Progenitor cell of endocrine pancreas (in vitro differentiated cells): Measurements from ENCODE around the gene BCAS3. TPM values are rescaled to one million over a fixed set of nuclear protein-coding genes. Genes with fewer than 3 reads are reported as not detected.
"Not testable (repeated sequence)": the region's sequence is repeated elsewhere in the genome, so short reads cannot be mapped to it uniquely, and the experiment has no call there.

ENCODE experiments used
- DNase-seq: peaks from one replicate; pipeline ENCODE4 v3.0.0; 2021; ENCODE audit warnings: low spot score; ENCODE audit not compliant: unreplicated experiment
- H3K27ac Mint-ChIP-seq: 2 replicates; pipeline ENCODE4 v1.8.0; 2021; ENCODE audit warnings: mild to moderate bottlenecking, moderate library complexity, mixed read lengths
- H3K27me3 Mint-ChIP-seq: 2 replicates; pipeline ENCODE4 v1.8.0; 2021; ENCODE audit warnings: mixed read lengths
- H3K36me3 Mint-ChIP-seq: 2 replicates; pipeline ENCODE4 v1.8.0; 2022; ENCODE audit warnings: mixed read lengths; ENCODE audit not compliant: insufficient read depth
- H3K4me1 Mint-ChIP-seq: 2 replicates; pipeline ENCODE4 v1.8.0; 2021; ENCODE audit warnings: low read depth, mixed read lengths
- H3K4me3 Mint-ChIP-seq: 2 replicates; pipeline ENCODE4 v1.8.0; 2021; ENCODE audit warnings: low read depth, mild to moderate bottlenecking, moderate library complexity, mixed read lengths
- H3K9me3 Mint-ChIP-seq: 2 replicates; pipeline ENCODE4 v1.8.0; 2021; ENCODE audit warnings: low read depth, mixed read lengths
- CTCF ChIP-seq: fragments of 200-600 bp; sonication (generic); IDR thresholded peaks from one replicate; pipeline ENCODE4 v1.5.0; 2021; ENCODE audit warnings: antibody characterized with exemption, mild to moderate bottlenecking; ENCODE audit not compliant: unreplicated experiment
- total RNA-seq: library from RNA; stranded (reverse); gene quantifications from 2 replicates; pipeline ENCODE4 v1.2.1, GENCODE V29; 2021

Gene BCAS3
- total RNA-seq, 1 donor from 2014 or later = 36.1 TPM

- H3K27ac Mint-ChIP-seq = no peak overlapping the region
- H3K27me3 Mint-ChIP-seq = no peaks in the 10 kb centered on the region
- DNase-seq = no peak
- H3K9me3 Mint-ChIP-seq = no peaks in the 10 kb centered on the region
- no peak overlapping the region for H3K4me3 Mint-ChIP-seq
- no peaks in the 10 kb centered on the region for H3K4me1 Mint-ChIP-seq
- H3K36me3 Mint-ChIP-seq = no peaks in the 10 kb centered on the region
- TF ChIP-seq CTCF = no peak
Measured at GRCh38 chr17:60802377-60802776, 124.7 kb downstream of the BCAS3 start.

- H3K4me1 Mint-ChIP-seq = no peaks in the 10 kb centered on the region
- H3K27me3 Mint-ChIP-seq = no peaks in the 10 kb centered on the region
- H3K9me3 Mint-ChIP-seq = no peaks in the 10 kb centered on the region
- no peak overlapping the region for H3K4me3 Mint-ChIP-seq
- TF ChIP-seq CTCF = no peak
- no peak for DNase-seq
- no peak overlapping the region for H3K27ac Mint-ChIP-seq
- no peaks in the 10 kb centered on the region for H3K36me3 Mint-ChIP-seq
Measured at GRCh38 chr17:60803059-60803458, 125.4 kb downstream of the BCAS3 start.

- no peak for TF ChIP-seq CTCF
- Mint-ChIP-seq H3K4me1 (no peaks in the 10 kb centered on the region), H3K9me3 (no peaks in the 10 kb centered on the region), H3K27me3 (no peaks in the 10 kb centered on the region), H3K4me3 (no peak overlapping the region), H3K27ac (no peak overlapping the region), H3K36me3 (peaks cover 1% of the 10 kb centered on the region)
- DNase-seq = no peak
Measured at GRCh38 chr17:60804831-60805230, 127.2 kb downstream of the BCAS3 start.

GRCh38 chr17:60809421-60809820, 131.8 kb downstream of the BCAS3 start:
- Mint-ChIP-seq H3K4me1 (no peaks in the 10 kb centered on the region), H3K4me3 (no peak overlapping the region), H3K36me3 (peaks cover 22% of the 10 kb centered on the region), H3K27ac (no peak overlapping the region), H3K27me3 (no peaks in the 10 kb centered on the region), H3K9me3 (peaks cover 18% of the 10 kb centered on the region)
- no peak for DNase-seq
- TF ChIP-seq CTCF = no peak

GRCh38 chr17:60814941-60815340, 137.3 kb downstream of the BCAS3 start:
- not testable (repeated sequence) for H3K4me1 Mint-ChIP-seq, H3K4me3 Mint-ChIP-seq, H3K27me3 Mint-ChIP-seq, DNase-seq, H3K27ac Mint-ChIP-seq
- Mint-ChIP-seq H3K36me3 (peaks cover 22% of the 10 kb centered on the region), H3K9me3 (peaks cover 18% of the 10 kb centered on the region)

GRCh38 chr17:60817192-60817591, 139.5 kb downstream of the BCAS3 start:
- DNase-seq = no peak
- no peak for TF ChIP-seq CTCF
- Mint-ChIP-seq H3K4me1 (no peaks in the 10 kb centered on the region), H3K27me3 (no peaks in the 10 kb centered on the region), H3K4me3 (no peak overlapping the region), H3K36me3 (peaks cover 6% of the 10 kb centered on the region), H3K27ac (no peak overlapping the region), H3K9me3 (peaks cover 14% of the 10 kb centered on the region)
